PFSK-1 (cell line): Measurements from ENCODE around the gene PHOX2B.

Experiments
- POLR2AphosphoS5 ChIP-seq: IDR thresholded peaks from 2 replicates; pipeline ENCODE4 v1.6.1; 2012; ENCODE audit warnings: low read depth, mild to moderate bottlenecking, control low read depth, low read length, moderate library complexity
- REST ChIP-seq, 2 experiments: IDR thresholded peaks; 2 replicates each; pipeline versions ENCODE4 v1.6.1 to v1.8.0; 2011 to 2012; ENCODE audit warnings: low read depth in 2 of 2, low read length in 2 of 2, control low read depth in 1 of 2, inconsistent platforms in 1 of 2, mild to moderate bottlenecking in 1 of 2, moderate library complexity in 1 of 2; ENCODE audit not compliant: insufficient read depth in 1 of 2
- SIN3A ChIP-seq: IDR thresholded peaks from 2 replicates; pipeline ENCODE4 v1.6.1; 2012; ENCODE audit warnings: mild to moderate bottlenecking, low read length, moderate library complexity, borderline replicate concordance; ENCODE audit not compliant: insufficient read depth
- TAF1 ChIP-seq: IDR thresholded peaks from 2 replicates; pipeline ENCODE4 v1.6.1; 2012; ENCODE audit warnings: low read length, control low read depth, borderline replicate concordance; ENCODE audit not compliant: insufficient read depth

- TF ChIP-seq REST (IDR thresholded peaks at IDR 0.05; ENCODE audit: insufficient read depth in 1 of 2, low read depth in 2 of 2, low read length in 2 of 2), result no peak
- no peak for TF ChIP-seq SIN3A
- TF ChIP-seq POLR2AphosphoS5, result no peak
- no peak for TF ChIP-seq TAF1
These were observed 34.0 kb downstream of the PHOX2B start for GRCh38 chr4:41714364-41715000.
